Body of pancreas (tissue), 4 donors: ENCODE data around the gene FBXW8.

Experiments used
- CTCF ChIP-seq, 7 experiments: fragments of 450-650 bp in 4 of 7; fragments of 200-600 bp in 3 of 7; sonication (generic) in 3 of 7; IDR thresholded peaks; one replicate each; pipeline ENCODE4 v1.5.1; 2016 to 2019; ENCODE audit warnings: antibody characterized with exemption in 7 of 7
- POLR2A ChIP-seq, 3 donors: fragments of 450-650 bp; IDR thresholded peaks; one replicate each; pipeline ENCODE4 v1.6.1; 2016; ENCODE audit warnings: antibody characterized with exemption in 3 of 3, mild to moderate bottlenecking in 2 of 3

GRCh38 chr12:117059156-117059555 is 148.4 kb downstream of the FBXW8 start:
- TF ChIP-seq CTCF (IDR thresholded peaks at IDR 0.05) (no peak), POLR2A (IDR thresholded peaks at IDR 0.05) (no peak)
